ENCODE results near the gene TAL1. TPM values are rescaled to one million over a fixed set of nuclear protein-coding genes. Genes with fewer than 3 reads are reported as not detected.

TAL1 gene
- total RNA-seq, 1 experiment from 2014 or later: not detected

DNA sequence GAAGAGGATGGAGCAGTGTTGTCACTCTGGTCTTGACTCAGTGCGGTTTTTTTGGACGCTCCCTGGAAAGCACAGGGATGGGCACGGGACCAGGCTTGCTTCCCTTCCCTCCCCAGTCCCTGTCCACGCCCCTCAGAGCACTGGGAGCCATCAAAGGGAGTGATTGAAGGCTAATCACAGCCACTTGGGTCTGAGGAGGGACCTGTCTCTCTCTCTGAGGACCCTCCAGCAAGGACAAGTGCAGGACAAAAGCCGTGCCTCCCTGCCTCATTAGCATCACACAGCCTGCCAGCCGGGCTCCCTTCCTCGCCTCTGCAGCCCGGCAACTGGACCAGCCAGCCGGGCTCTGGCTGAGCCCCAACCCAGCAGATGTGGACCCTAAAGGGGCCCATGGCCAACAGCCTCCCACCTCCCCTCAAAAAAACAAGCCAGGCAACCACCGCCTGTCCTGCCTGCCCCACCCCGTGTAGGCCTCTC is 23.6 kb downstream of the TAL1 start:
- Histone ChIP-seq H3K56ac (ENCODE audit: insufficient read length, low read depth, low read length) (no peak overlapping the region), H3K23me2 (ENCODE audit: insufficient read length, low read depth, low read length, poor library complexity, severe bottlenecking) (no peaks in the 10 kb centered on the region), H2AFZ (ENCODE audit: low read length) (no peak overlapping the region), H2AK5ac (ENCODE audit: insufficient read length, low read length) (no peak overlapping the region), H2BK15ac (ENCODE audit: low read depth, low read length) (no peak overlapping the region), H3T11ph (ENCODE audit: low read length) (no peak overlapping the region), H3K9ac (ENCODE audit: extremely low read depth, insufficient read length, low read length) (no peak overlapping the region), H3K79me1 (ENCODE audit: insufficient read depth, low read depth, low read length, poor library complexity, severe bottlenecking) (no peaks in the 10 kb centered on the region), H2BK5ac (ENCODE audit: insufficient read length, low read length) (no peak overlapping the region), H2BK20ac (ENCODE audit: low read depth, low read length, poor library complexity, severe bottlenecking) (no peak overlapping the region), H2BK120ac (ENCODE audit: low read depth, low read length, poor library complexity, severe bottlenecking) (no peak overlapping the region), H3K4me1 (ENCODE audit: insufficient read depth, low read length) (peaks cover 2% of the 10 kb centered on the region; the same call in 1 of the 2 replicates), H3K18ac (ENCODE audit: insufficient read length, low read depth, low read length) (no peak overlapping the region), H3K14ac (ENCODE audit: insufficient read depth, low read length) (no peak overlapping the region), H4K5ac (ENCODE audit: insufficient read length, low read depth, low read length) (no peak overlapping the region), H3K9me3 (ENCODE audit: control insufficient read depth, low read depth, low read length) (no peaks in the 10 kb centered on the region), H4K20me1 (ENCODE audit: control insufficient read depth, insufficient read depth, insufficient read length) (no peaks in the 10 kb centered on the region), H3K79me2 (ENCODE audit: insufficient read depth, low read length) (no peaks in the 10 kb centered on the region), H3K27ac (ENCODE audit: insufficient read length, low read depth, low read length) (no peak overlapping the region), H3K4ac (ENCODE audit: low read depth, low read length) (no peak overlapping the region), H3K27me3 (ENCODE audit: insufficient read depth, low read length) (no peaks in the 10 kb centered on the region; the same call in 1 of the 2 replicates), H3K23ac (ENCODE audit: insufficient read length, low read depth, low read length) (no peak overlapping the region), H2BK12ac (ENCODE audit: insufficient read length, low read depth, low read length) (no peak overlapping the region), H3K4me2 (ENCODE audit: insufficient read depth, insufficient read length, low read length) (peak overlapping the region; percentile 11), H4K91ac (ENCODE audit: insufficient read length, low read depth, low read length) (no peak overlapping the region), H4K8ac (replicated peaks; ENCODE audit: insufficient read length, low read depth, low read length) (no peak overlapping the region)
- Mint-ChIP-seq H3K27ac (no peak overlapping the region), H3K4me3 (peak overlapping the region; percentile 41 to 70), H3K4me1 (peaks cover 33 to 35% of the 10 kb centered on the region in 2 experiments), H3K27me3 (ENCODE audit: low read depth) (peaks cover 73% of the 10 kb centered on the region), H3K9me3 (peaks cover 6 to 7% of the 10 kb centered on the region in 2 experiments; a peak in 4 of 5 replicates), H3K36me3 (ENCODE audit: insufficient read depth in 1 of 3, low read depth in 3 of 3) (no peaks in the 10 kb centered on the region; a peak in 1 of 7 replicates)
- TF ChIP-seq, protein P1, sequence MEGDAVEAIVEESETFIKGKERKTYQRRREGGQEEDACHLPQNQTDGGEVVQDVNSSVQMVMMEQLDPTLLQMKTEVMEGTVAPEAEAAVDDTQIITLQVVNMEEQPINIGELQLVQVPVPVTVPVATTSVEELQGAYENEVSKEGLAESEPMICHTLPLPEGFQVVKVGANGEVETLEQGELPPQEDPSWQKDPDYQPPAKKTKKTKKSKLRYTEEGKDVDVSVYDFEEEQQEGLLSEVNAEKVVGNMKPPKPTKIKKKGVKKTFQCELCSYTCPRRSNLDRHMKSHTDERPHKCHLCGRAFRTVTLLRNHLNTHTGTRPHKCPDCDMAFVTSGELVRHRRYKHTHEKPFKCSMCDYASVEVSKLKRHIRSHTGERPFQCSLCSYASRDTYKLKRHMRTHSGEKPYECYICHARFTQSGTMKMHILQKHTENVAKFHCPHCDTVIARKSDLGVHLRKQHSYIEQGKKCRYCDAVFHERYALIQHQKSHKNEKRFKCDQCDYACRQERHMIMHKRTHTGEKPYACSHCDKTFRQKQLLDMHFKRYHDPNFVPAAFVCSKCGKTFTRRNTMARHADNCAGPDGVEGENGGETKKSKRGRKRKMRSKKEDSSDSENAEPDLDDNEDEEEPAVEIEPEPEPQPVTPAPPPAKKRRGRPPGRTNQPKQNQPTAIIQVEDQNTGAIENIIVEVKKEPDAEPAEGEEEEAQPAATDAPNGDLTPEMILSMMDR (conservative IDR thresholded peaks at IDR 0.05): no peak
- DNase-seq: peak; percentile 89
- no CpG with 5 or more reads among the region's 11 CpGs for WGBS (ENCODE audit: extremely low coverage, insufficient read length, low lambda C conversion rate)
